GM21825 (cell line): ENCODE measurements around the gene CHCHD6.

Source experiments
- ATAC-seq: cut with Tn5 transposase; IDR thresholded peaks from one replicate; pipeline ENCODE4 v1.9.1; 2021; ENCODE audit warnings: mild to moderate bottlenecking, moderate library complexity; ENCODE audit not compliant: unreplicated experiment

CHCHD6 gene

DNA sequence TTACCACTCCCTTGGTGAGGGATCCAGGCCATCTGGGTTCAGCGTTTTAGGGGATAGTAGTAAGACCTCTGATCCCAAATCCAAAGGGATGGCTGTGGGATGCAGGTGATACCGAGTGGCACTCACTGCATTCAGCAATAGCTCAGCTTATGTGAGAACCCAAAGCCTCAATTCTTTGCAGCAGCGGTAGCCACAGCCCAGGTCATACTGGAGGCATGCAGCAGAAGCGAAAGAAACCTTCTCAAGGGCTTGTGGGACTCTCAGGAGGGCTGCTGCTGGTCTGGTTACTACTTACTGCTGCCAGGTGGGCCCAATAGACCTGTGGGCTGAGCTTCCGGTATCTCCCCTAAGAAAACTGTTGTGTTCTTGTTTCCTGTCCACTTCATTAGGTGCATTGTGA lies 38.0 kb downstream of the CHCHD6 start:
- no peak for ATAC-seq

DNA sequence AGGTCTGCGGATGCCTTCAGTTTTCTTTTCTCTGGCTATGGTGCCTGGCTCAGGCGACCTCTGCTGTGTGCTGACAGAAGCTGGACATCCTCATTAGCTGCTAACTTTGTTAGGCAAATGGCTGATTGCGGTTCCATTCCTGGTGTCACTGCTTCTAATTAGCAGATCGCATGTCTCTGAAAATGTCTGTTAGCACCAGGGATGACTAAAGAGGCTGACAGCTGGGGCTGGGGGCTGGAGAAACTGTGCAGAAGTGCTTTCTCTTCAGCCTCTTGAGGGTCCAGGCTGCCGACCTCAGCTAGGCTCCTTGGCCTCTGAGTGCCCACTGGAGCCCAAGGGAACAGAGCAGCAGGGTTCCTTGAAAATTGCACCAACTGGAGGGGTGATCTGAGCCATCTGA lies 39.3 kb downstream of the CHCHD6 start:
- no peak for ATAC-seq

DNA sequence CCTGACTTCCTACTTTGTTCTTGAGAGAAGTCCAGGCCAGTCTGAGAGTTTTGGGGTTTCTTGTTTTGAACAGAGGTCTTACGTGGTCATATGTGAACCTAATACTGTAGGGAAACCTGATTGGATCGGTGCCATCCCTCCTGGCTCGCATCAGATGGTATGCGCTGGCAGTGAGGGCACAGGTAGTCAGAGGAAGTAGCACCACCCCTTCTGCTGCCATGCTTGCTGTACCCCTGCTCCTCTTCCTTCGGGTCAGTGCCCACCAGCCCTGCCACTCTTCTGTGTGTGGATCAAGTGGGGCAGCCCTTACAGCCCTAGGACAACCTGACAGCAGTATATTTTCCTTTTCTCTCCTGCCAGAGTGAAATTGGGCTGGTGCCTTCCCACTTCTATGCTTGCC lies 39.7 kb downstream of the CHCHD6 start:
- ATAC-seq, result no peak

DNA sequence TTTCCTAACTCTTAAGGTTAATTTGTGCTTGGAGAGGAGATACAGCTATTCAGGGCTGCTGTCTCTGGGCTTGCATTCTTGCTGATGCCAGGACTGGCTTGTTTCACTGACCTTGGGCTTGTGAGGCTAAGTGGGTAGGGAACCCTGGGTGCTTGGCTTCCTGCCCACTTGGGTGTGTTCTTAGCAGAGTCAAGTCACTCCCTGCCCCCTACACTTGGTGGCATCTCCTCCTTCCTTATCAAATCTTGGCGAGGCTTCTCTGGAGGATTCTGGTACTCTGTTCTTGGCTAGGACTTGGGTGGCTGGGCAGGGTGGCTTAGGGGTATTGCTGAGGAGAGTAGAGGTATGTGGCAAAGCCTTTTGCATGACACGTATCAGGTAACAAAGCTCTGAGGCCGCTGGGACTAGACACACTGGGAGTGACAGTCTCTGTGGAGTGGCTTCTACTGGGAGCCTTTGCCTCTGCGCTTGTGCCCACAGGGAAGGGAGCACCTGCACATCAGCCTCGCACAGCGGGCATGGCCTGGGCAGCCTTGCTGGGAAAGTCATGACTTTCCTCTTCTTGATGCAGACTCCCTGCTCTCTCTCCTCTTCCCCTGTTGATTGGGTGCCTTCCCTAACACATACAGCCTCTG lies 41.8 kb downstream of the CHCHD6 start:
- ATAC-seq, result no peak

DNA sequence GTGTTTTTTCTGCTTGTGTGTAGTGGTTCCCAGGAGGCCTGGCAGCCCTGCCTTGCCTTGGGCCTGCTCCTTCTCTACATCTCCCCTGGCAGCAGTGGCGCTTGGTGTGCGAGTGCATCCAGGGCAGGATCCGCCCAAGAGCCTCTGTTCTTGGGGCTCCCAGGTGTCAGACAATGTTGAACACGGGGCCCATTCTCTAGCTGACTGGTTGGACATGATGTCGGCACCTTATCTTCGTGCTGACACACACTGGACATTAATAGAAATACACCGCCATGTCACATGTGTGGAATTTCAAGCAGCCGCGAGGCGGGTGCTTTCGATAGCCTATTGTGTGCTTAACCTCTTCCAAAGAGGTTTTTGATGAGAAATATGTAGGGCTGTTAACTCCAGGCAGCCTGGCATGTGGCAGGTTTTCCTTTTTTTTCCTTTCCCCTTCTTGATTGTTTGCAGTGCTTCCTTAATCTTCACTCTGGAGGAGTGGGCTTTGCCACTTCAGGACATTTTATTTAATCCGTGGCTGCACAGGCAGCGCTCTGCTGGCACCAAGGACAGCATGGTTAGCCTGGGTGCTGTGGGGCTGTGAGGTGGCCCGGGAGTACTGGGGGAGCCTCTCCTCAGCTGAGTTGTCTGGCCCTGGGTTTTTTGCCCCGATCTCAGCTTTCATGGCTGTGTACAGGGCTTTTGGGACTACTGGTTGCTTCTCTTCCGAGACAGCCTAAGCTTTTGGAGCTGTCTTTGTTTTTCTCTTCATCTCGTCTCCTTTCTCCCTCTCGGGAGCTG lies 42.5 kb downstream of the CHCHD6 start:
- no peak for ATAC-seq

DNA sequence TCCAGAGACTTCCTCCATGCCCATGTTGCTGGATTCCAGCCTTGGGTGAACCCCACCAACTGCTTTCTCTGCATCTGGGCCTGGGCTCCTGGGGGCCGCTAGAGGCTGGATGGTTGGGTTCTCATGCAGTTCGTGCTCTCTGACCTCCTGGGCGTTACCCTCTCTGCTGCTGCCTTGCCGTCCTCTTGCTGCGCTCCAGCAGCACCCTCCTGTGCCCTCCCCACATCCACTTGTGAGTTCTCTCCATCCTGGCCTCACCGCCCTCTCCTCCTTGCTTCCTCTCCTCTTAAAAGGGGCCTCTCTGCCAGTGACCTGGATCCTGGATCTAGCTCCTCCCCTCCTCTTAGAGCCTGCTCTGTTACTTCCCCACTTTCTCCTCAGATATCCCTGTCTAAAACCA lies 43.7 kb downstream of the CHCHD6 start:
- no peak for ATAC-seq

DNA sequence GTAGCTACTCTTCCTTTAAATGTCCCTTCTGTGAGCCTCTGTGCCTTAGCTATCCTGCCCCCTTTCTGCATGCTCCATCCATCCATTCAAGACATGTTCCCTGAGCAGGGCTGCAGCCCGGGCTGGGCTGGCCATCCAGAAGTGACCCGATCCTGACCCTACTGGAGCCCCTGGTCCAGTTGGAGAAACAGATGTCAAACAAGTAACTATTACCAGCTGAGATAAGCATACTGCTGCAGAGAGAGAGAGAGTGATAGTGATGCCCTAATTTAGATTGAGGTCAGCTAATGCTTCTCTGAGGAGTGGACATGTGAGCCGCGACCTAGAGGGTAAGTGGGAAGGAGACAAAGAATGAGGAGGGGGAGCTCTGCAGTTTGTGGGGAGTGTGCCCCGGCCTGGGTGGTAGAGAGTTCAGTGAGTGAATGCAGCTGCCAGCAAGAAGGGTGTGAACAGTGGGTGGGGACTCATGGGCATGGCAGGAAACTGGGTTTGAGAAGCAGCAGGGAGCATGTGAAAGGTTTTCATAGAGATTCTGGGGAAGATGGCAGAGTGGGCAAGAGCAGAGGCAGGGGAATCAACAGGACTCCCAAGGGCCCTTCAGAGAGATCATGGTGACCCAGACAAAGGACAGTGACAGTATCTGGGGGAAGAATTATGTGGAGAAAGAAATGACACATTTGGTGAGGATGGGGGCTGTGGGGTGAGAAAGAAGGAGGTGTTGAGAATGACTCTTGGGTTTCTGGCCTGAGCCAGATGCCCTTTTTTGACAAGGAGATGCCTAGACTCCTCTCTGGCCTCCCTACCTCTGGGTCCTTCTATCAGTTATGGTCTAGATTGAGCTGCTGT lies 44.9 kb downstream of the CHCHD6 start:
- ATAC-seq, result no peak

DNA sequence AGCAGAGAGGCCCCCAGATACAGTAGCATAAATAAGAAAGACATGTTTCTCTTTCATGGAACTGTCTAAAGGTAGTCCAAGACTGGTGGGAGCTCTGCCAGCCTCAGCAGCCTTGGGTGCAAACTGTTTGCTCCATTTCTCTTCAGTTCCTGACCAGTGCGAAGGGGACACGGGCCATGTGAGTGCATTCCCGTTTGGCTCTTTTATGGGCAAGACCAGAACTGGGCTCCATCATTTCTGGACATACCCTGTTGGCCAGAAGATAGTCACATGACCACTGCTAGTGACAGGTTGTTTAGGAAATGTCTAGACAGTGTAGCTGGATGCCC lies 45.5 kb downstream of the CHCHD6 start:
- no peak for ATAC-seq

DNA sequence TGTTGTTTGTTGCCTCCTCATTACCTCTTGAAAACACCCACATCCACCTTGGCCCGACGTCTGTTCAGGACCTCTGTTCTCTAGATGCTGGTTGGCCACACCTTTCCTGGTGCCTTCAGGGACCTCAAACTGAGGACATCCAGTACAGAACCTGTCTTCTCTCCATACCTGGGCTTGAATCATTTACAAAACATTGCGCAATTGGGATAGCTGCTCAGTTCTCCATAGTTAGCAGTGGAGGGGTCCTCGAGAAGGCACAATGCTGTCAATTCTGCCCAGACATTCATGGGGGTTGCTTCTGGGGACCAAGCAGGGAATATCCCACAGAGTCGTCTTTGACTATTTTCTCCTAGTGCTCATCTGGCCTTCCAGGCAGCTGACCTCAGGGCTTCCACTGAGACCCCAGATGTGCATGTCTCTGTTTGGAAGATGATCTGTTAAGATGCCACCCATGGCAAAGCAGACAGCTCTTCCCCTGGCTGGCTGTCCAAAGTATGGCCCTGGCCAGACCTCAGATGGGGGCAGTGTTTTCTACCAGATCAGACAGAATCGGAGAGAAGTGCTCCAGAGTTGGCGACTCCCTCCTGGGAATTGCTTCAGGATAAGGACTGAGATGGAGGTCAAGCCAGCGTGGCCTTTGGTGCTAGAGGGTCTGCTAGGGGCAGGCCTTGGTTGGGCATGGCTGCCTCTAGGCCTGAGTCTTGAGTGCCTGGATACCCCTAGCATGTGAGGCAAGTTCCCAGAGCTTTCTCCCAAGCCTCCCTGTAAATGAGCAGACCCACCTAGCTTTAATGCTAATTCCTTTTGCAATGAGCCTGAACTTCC lies 46.1 kb downstream of the CHCHD6 start:
- ATAC-seq, result no peak

DNA sequence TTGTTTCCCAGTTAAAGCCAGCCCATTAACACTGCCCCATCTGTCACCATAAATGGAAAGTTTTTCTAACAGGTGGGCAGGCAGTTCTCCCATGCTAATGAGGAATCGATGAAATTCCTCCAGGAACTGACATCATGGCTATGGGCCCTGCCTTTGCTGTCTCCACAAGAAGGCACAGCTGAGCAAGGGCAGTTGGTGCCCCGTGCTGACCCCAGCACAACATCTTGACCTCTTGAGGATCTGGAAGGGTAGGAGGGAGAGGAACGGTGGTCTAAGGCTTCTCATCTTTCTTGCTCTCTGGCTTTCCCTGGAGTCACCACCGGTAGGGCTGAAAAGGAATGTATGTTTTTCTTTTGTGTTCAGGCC lies 46.7 kb downstream of the CHCHD6 start:
- ATAC-seq, result no peak

DNA sequence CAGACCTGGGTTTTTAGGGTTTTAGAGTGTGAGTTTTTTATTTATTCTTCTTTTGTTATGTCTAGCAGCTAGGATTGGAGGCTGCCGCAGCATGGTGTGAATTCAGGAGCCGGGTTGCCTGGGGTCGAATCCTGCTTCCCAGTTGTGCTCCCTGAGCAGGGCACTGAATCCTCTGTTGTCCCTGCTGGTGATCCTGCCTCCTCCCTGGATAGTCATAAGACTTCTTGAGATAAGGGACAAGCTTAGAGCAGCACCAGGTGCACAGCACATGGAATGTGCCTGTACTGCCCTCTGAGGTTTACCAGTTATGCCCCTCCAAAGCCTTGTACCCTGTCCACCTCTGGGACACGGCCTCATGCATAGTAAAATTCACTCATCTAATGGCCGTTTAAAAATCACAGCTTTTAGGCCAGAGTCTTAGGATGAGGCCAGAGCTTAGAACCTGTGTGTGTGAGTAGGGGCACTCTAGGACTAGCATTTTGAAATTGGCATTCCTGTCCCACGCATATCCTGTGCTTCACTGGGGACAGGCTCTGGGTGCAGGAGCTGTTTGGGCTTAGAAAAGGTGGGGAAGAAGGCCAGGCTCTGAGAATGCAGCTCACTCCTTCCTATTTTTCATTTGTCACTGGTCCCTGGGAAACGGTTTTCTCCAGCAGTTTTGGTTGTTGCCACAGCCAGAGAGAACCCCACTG lies 47.7 kb downstream of the CHCHD6 start:
- ATAC-seq, result no peak

DNA sequence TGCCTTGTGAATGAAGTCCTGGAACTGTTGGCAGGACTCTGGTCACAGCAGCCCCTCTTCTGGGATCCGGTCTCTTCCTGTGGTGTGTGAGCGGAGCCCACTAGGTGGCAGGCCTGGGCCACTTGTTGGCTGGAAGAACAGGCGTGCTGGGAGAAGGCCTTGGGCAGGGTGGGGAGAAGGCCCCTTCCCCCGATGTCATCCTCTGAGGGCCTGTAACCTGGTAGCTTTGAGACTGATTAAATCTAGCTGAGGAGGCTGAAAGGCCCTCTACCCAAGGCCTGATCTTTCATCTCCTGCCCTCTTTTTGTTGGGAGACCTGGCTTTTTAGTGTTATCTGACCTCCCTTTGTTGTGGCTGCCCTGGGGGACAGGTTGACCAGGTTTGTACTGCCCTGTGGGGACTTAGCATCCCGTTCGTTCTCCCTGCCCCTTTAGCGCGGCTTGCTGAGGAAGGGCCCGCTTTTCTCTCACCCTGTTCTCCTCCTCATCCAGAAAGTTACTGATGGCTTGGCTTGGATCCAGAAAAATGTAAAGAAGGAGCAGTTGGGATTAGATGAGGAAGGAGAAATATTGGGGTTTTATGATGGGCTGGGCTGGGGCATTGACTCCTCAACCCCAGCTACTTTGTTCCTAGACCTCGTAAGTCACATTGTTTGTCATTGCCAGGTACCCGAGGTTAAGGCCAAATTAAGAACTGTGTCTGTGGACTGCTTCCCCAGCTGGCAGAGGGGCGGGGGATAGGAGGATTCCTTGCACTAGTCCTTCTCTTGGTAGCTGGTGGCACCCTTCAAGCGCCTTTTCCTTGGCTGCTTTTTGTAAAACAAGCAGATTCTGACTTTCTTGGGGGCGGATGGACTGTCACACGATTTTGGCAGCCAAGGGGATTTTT lies 48.5 kb downstream of the CHCHD6 start:
- no peak for ATAC-seq

DNA sequence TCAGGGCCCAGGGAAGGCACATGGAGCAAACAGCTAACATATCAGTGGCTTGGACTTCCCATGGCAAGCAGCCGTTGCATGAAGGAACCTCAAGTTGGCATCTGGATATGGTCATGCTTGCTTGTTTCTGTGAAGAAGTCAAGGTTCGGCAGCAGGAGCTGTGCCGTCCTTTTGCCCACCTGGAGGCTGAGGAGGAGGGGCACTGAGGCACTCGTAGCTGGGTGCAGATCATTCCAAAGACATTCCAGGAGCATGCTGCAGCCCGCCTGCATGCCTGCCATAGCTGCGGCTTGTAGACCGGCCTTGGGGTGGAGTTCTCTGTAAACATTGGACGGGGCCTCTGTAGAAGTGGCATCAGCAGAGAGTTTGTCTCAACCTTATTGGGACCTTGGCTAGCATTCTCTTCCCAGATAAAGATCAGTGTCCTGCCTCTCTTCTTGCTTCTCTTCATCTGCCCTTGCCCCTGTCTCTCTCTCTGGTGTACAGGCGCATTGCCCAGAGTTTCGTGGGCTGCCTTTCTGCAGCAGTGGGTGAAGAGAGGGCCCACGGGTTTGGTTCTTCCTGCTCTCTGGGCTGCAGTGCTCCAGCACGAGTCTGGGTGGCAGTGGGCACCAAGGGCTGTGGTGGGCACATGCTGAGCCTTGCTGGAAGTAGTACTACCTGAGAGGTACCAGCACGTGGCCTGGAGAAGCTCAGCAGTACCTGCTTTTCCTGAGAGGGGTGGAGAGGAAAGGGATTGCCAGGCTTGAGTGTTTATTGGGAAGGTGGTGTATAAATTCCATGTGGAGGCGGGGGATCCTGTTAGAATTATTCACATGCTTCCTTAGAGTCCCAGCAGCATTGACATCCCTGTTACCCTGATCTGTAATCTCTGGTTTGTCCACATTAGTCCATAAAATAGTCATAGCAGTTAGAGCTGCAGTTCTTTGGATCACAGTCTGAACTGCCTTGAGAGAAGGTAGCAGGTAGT lies 49.4 kb downstream of the CHCHD6 start:
- ATAC-seq, result no peak

DNA sequence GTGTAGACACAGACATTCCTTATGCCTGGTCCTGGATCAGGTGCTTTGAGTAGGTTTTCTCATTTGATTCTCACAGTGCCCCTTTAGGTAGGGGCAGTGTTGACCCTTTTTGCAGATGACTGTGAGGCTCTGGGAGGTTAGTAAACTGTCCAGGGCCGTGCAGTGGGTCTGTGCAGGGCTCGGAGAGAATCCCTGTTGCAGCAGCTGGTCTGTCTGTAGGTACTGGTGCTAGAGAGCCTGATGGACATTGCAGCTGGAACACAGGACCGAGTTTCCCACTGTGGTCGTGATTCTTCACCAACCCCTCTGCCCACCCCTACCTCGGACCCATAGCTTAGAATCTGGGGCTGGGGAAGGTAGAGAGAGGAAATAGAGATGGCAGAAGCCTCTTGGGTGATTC lies 51.8 kb downstream of the CHCHD6 start:
- ATAC-seq, result no peak

DNA sequence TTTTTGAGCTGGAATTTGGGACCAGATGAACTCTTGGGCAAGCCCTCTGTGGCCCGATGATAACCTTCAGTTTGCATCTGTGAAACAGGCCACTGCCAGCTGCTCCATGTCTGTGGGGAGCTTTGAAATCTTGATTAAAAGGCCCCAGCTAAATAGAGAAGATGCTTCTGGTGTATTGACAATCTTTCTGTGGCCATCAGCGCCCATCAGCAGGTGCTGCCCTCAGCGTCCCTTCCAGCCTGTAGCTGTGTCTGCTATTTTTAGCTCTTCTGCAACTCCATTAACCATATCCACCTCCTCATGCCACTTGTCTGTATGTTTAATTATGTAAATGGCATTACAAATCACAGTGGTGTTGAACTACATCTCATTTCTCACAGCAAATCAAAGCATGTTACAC lies 54.0 kb downstream of the CHCHD6 start:
- no peak for ATAC-seq

DNA sequence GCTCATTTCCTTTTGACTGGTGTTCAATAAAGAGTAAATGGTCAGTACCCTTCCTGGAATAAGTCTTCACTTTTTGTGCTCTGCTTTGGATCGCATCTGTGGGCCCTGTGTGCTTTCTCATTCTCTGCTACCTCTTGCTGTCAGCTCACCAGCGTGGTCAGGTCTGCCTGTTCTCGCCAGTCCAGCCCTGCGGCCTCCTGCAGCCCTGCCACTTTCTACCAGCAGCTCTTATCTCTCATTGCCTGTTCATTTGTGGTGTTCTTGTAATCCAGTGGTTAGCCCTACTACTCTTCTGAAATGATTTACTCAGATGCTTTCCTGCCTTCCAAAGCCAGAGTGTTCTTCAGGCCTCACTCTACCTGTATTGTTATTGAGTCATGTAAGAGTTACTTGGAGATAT lies 54.8 kb downstream of the CHCHD6 start:
- no peak for ATAC-seq

DNA sequence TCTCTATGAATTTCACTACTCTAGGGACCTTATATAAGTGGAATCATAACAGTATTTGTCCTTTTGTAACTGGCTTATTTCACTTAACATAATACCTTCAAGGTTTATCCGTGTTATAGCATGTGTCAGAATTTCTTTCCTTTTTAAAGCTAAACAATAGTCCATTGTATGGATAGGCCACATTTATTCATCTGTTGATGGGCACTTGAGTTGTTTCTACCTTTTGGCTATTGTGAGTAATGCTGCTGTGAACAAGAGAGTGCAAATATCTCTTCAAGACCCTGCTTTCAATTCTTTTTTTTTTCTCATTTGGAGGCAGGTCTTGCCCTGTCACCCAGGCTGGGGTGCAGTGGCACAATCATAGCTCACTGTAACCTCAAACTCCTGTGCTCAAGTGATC lies 56.5 kb downstream of the CHCHD6 start:
- no peak for ATAC-seq

DNA sequence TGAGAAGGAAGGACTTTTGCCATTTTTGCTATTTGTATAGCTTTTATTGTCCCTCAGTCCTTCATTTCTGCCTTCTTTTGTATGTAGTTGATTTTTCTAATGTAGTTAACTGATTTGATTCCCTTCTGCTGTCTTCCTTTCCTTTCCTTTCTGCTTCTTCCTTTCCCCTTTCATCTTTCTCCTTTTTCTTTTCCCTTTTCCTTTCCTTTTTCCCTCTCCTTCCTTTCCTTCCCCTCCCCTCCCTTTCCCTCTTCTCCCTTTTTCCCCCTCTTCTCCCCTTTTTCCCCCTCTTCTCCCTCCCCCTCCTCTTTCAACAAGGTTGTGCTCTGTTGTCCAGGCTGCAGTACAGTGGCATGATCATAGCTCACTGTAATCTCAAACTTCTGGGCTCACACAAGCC lies 59.0 kb downstream of the CHCHD6 start:
- no peak for ATAC-seq
